ENCODE results near the gene MPV17L2.

Gene MPV17L2

GRCh38 chr19:18160971-18161635, 31.9 kb upstream of the MPV17L2 start:
- peak; percentile 84 for DNase-seq

- no peak for DNase-seq
Measured at GRCh38 chr19:18161636-18162002, 31.4 kb upstream of the MPV17L2 start.

- DNase-seq: no peak
Measured at GRCh38 chr19:18164072-18164471, 28.9 kb upstream of the MPV17L2 start.

GRCh38 chr19:18165794-18166544, 27.0 kb upstream of the MPV17L2 start:
- DNase-seq: no peak

GRCh38 chr19:18167011-18167410, 26.0 kb upstream of the MPV17L2 start:
- no peak for DNase-seq

- DNase-seq: peak; percentile 71
Measured at GRCh38 chr19:18167975-18168645, 24.9 kb upstream of the MPV17L2 start.

GRCh38 chr19:18168673-18169381, 24.2 kb upstream of the MPV17L2 start:
- DNase-seq: no peak

GRCh38 chr19:18170714-18171255, 22.2 kb upstream of the MPV17L2 start:
- peak; percentile 32 for DNase-seq

- no peak for DNase-seq
Measured at GRCh38 chr19:18171605-18172327, 21.3 kb upstream of the MPV17L2 start.

- DNase-seq: no peak
Measured at GRCh38 chr19:18172331-18173053, 20.5 kb upstream of the MPV17L2 start.

GRCh38 chr19:18173054-18173571, 19.9 kb upstream of the MPV17L2 start:
- peak; percentile 41 for DNase-seq

GRCh38 chr19:18173572-18174288, 19.3 kb upstream of the MPV17L2 start, which contains the start of gene IFI30:
Gene IFI30, plus strand, starts transcription at chr19:18173813. Its CDS starts 29 bp downstream, at chr19:18173842.
- DNase-seq: peak; percentile 70

- no peak for DNase-seq
Measured at GRCh38 chr19:18174983-18175382, 18.0 kb upstream of the MPV17L2 start.

- no peak for DNase-seq
Measured at GRCh38 chr19:18176367-18177310, 16.4 kb upstream of the MPV17L2 start.

GRCh38 chr19:18179957-18180356, 13.1 kb upstream of the MPV17L2 start:
- DNase-seq: no peak

- no peak for DNase-seq
Measured at GRCh38 chr19:18183529-18183928, 9.5 kb upstream of the MPV17L2 start.

GRCh38 chr19:18185538-18185937, 7.5 kb upstream of the MPV17L2 start:
- DNase-seq: no peak

GRCh38 chr19:18190278-18190677, 2.7 kb upstream of the MPV17L2 start:
- DNase-seq: no peak

GRCh38 chr19:18191640-18192062, 1.4 kb upstream of the MPV17L2 start:
- DNase-seq: no peak
